WTC11 (cell line): ENCODE results near the gene BBS4.

Experiments
- CTCF ChIP-seq: fragments of 200-600 bp; IDR thresholded peaks from 2 replicates; pipeline ENCODE4 v1.8.0; 2022; ENCODE audit warnings: antibody characterized with exemption
- GABPB1 ChIP-seq: sonication (generic); formaldehyde crosslinking; IDR thresholded peaks from 2 replicates; pipeline ENCODE4 v1.8.1; 2023; ENCODE audit warnings: mild to moderate bottlenecking, missing genetic modification reagents
- IRF1 ChIP-seq: sonication (generic); formaldehyde crosslinking; IDR thresholded peaks from 2 replicates; pipeline ENCODE4 v1.8.0; 2023; ENCODE audit warnings: missing genetic modification reagents
- MAX ChIP-seq: sonication (generic); formaldehyde crosslinking; IDR thresholded peaks from 2 replicates; pipeline ENCODE4 v1.8.0; 2022; ENCODE audit warnings: mild to moderate bottlenecking, missing genetic modification reagents
- NFYB ChIP-seq: sonication (generic); formaldehyde crosslinking; conservative IDR thresholded peaks from 2 replicates; pipeline ENCODE4 v1.8.0; 2022; ENCODE audit warnings: low read depth, missing genetic modification reagents
- SP1 ChIP-seq: sonication (generic); formaldehyde crosslinking; conservative IDR thresholded peaks from 2 replicates; pipeline ENCODE4 v1.8.1; 2022; ENCODE audit warnings: missing genetic modification reagents
- STAT6 ChIP-seq: sonication (generic); formaldehyde crosslinking; conservative IDR thresholded peaks from 2 replicates; pipeline ENCODE4 v1.8.1; 2023; ENCODE audit warnings: mild to moderate bottlenecking, low read depth, missing genetic modification reagents, moderate library complexity
- ZNF281 ChIP-seq: sonication (generic); formaldehyde crosslinking; IDR thresholded peaks from 2 replicates; pipeline ENCODE4 v1.8.0; 2023; ENCODE audit warnings: mild to moderate bottlenecking, missing genetic modification reagents

- TF ChIP-seq ZNF281 (CRISPR knock-in tag): no peak
- no peak for TF ChIP-seq IRF1
- TF ChIP-seq GABPB1 (CRISPR knock-in tag): no peak
- TF ChIP-seq CTCF: no peak
- no peak for TF ChIP-seq MAX (CRISPR knock-in tag)
- no peak for TF ChIP-seq NFYB
- TF ChIP-seq STAT6 (CRISPR knock-in tag): no peak
- TF ChIP-seq SP1: no peak
Observed at GRCh38 chr15:72760590-72761260, 74.7 kb downstream of the BBS4 start.
